ENCODE data around the gene PIEZO2.

The PIEZO2 gene

GRCh38 chr18:11118051-11118766 lies 31.2 kb downstream of the PIEZO2 start:
- ChIA-PET POLR2A (no interaction called here), CTCF (no interaction called here)
- no peaks in the 10 kb centered on the region for H3K36me3 ChIP-seq (ENCODE audit: control insufficient read depth in 2 of 2, insufficient read depth in 1 of 2, low read length in 2 of 2)
- no peaks in the 10 kb centered on the region for H3K9me3 ChIP-seq (ENCODE audit: control insufficient read depth, insufficient read depth, low read depth, low read length)
- no peak overlapping the region for H3K4me3 ChIP-seq (ENCODE audit: low read depth, low read length)
- peaks cover 17% of the 10 kb centered on the region for H3K4me1 ChIP-seq (ENCODE audit: control insufficient read depth, insufficient read depth, low read length)
- TF ChIP-seq CTCF (tag by site-specific recombination; IDR thresholded peaks at IDR 0.05) (no peak), ZNF510 (tag by site-specific recombination; IDR thresholded peaks at IDR 0.05; ENCODE audit: insufficient replicate concordance) (no peak), ZNF26 (tag by site-specific recombination; IDR thresholded peaks at IDR 0.05) (no peak), SALL2 (tag by site-specific recombination; IDR thresholded peaks at IDR 0.05; ENCODE audit: borderline replicate concordance) (no peak), ZFP37 (tag by site-specific recombination; IDR thresholded peaks at IDR 0.05) (no peak), ZNF335 (tag by site-specific recombination; conservative IDR thresholded peaks at IDR 0.05) (no peak), ZNF426 (tag by site-specific recombination; IDR thresholded peaks at IDR 0.05) (no peak), ZNF660 (tag by site-specific recombination; IDR thresholded peaks at IDR 0.05) (no peak), ZNF211 (tag by site-specific recombination; IDR thresholded peaks at IDR 0.05; ENCODE audit: low read depth) (no peak), ZNF24 (tag by site-specific recombination; IDR thresholded peaks at IDR 0.05) (no peak), ZNF223 (tag by site-specific recombination; IDR thresholded peaks at IDR 0.05) (no peak), OSR2 (tag by site-specific recombination; IDR thresholded peaks at IDR 0.05) (no peak)
- TF ChIP-seq, protein P1, sequence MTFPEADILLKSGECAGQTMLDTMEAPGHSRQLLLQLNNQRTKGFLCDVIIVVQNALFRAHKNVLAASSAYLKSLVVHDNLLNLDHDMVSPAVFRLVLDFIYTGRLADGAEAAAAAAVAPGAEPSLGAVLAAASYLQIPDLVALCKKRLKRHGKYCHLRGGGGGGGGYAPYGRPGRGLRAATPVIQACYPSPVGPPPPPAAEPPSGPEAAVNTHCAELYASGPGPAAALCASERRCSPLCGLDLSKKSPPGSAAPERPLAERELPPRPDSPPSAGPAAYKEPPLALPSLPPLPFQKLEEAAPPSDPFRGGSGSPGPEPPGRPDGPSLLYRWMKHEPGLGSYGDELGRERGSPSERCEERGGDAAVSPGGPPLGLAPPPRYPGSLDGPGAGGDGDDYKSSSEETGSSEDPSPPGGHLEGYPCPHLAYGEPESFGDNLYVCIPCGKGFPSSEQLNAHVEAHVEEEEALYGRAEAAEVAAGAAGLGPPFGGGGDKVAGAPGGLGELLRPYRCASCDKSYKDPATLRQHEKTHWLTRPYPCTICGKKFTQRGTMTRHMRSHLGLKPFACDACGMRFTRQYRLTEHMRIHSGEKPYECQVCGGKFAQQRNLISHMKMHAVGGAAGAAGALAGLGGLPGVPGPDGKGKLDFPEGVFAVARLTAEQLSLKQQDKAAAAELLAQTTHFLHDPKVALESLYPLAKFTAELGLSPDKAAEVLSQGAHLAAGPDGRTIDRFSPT (tag by site-specific recombination; IDR thresholded peaks at IDR 0.05): no peak
- no peak overlapping the region for H3K27ac ChIP-seq (ENCODE audit: extremely low read depth, low read depth, low read length)

GRCh38 chr18:11115276-11115675 lies 34.1 kb downstream of the PIEZO2 start:
- TF ChIP-seq REPIN1 (tag by site-specific recombination; IDR thresholded peaks at IDR 0.05; ENCODE audit: low read depth) (no peak), ZNF600 (tag by site-specific recombination; IDR thresholded peaks at IDR 0.05) (no peak)
- Histone ChIP-seq H3K27ac (ENCODE audit: extremely low read depth, low read depth, low read length) (no peak overlapping the region), H3K36me3 (ENCODE audit: control insufficient read depth in 2 of 2, insufficient read depth in 1 of 2, low read length in 2 of 2) (no peaks in the 10 kb centered on the region), H3K9me3 (ENCODE audit: control insufficient read depth, insufficient read depth, low read depth, low read length) (no peaks in the 10 kb centered on the region), H3K4me3 (ENCODE audit: low read depth, low read length) (no peak overlapping the region), H3K4me1 (ENCODE audit: control insufficient read depth, insufficient read depth, low read length) (peaks cover 15% of the 10 kb centered on the region)
- CTCF ChIA-PET: interaction anchor here (0.7 to 0.8 kb wide), 2 partner anchors 21 to 179 kb away, joined by 3 read pairs; no protein-coding TSS in a partner anchor
- POLR2A ChIA-PET: no interaction called here

DNA sequence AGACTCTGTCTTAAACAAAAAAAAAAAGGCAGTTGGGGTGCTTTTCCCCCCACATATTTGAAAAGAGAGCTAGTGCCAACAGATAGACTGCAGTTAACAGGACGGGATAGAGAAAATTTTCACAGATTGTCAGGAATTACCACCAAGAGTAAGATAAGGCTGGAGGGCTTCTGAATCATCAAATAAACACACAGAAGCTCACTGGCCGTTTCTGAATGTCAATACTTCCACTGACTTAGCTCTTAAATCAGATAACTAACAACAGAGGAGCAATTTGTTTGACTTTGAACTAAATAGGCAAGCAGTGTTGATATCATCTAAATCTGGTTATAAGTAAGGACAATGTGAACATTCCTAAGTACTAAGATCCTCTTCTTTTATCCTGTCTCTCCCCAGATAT lies 34.7 kb downstream of the PIEZO2 start:
- ChIA-PET POLR2A (no interaction called here), CTCF (interaction anchor here (0.6 to 1.5 kb wide), 3 partner anchors 20 to 196 kb away, joined by 3 to 5 read pairs (median 3); no protein-coding TSS in a partner anchor)
- H3K4me3 ChIP-seq (ENCODE audit: low read depth, low read length): no peak overlapping the region
- no peaks in the 10 kb centered on the region for H3K9me3 ChIP-seq (ENCODE audit: control insufficient read depth, insufficient read depth, low read depth, low read length)
- H3K27ac ChIP-seq (ENCODE audit: extremely low read depth, low read depth, low read length): no peak overlapping the region
- peaks cover 9% of the 10 kb centered on the region for H3K4me1 ChIP-seq (ENCODE audit: control insufficient read depth, insufficient read depth, low read length)
- no peaks in the 10 kb centered on the region for H3K36me3 ChIP-seq (ENCODE audit: control insufficient read depth in 2 of 2, insufficient read depth in 1 of 2, low read length in 2 of 2)
- TF ChIP-seq PATZ1 (tag by site-specific recombination; IDR thresholded peaks at IDR 0.05) (no peak), OSR2 (tag by site-specific recombination; IDR thresholded peaks at IDR 0.05) (0 out of 2 replicates have a peak, but pooled peaks have one; percentile 10), KLF9 (tag by site-specific recombination; IDR thresholded peaks at IDR 0.05; ENCODE audit: low read depth) (no peak), TCF7L2 (IDR thresholded peaks at IDR 0.05; ENCODE audit: borderline replicate concordance, low read depth, low read length) (peak; percentile 38; the same call in 1 of the 2 replicates)
- TF ChIP-seq, protein P2, sequence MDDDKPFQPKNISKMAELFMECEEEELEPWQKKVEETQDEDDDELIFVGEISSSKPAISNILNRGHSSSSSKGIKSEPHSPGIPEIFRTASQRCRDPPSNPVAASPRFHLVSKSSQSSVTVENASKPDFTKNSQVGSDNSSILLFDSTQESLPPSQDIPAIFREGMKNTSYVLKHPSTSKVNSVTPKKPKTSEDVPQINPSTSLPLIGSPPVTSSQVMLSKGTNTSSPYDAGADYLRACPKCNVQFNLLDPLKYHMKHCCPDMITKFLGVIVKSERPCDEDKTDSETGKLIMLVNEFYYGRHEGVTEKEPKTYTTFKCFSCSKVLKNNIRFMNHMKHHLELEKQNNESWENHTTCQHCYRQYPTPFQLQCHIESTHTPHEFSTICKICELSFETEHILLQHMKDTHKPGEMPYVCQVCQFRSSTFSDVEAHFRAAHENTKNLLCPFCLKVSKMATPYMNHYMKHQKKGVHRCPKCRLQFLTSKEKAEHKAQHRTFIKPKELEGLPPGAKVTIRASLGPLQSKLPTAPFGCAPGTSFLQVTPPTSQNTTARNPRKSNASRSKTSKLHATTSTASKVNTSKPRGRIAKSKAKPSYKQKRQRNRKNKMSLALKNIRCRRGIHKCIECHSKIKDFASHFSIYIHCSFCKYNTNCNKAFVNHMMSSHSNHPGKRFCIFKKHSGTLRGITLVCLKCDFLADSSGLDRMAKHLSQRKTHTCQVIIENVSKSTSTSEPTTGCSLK (tag by site-specific recombination; IDR thresholded peaks at IDR 0.05): no peak
